Right cardiac atrium (tissue), 5 donors: Measurements from ENCODE around the gene TMEM140. TPM values are rescaled to one million over a fixed set of nuclear protein-coding genes. Genes with fewer than 3 reads are reported as not detected.

Experiments used
- ATAC-seq, 2 donors: fragments of 200-7000 bp; cut with Tn5 transposase; one replicate each; pipeline versions ENCODE4 v1.8.0 to v1.9.1; 2020; ENCODE audit warnings: moderate library complexity in 2 of 2, mild to moderate bottlenecking in 1 of 2
- DNase-seq, 3 donors: peaks; one replicate each; pipeline ENCODE4 v3.0.0-alpha.2; 2020
- H3K27ac ChIP-seq: one replicate; pipeline ENCODE4 v1.5.1; 2013; ENCODE audit warnings: mild to moderate bottlenecking, low read length, control low read depth, moderate library complexity
- H3K27me3 ChIP-seq: one replicate; pipeline ENCODE4 v1.6.1; 2013; ENCODE audit not compliant: control insufficient read depth, insufficient read depth
- H3K4me1 ChIP-seq: one replicate; pipeline ENCODE4 v1.6.1; 2013; ENCODE audit warnings: low read length; ENCODE audit not compliant: control insufficient read depth, insufficient read depth
- H3K4me3 ChIP-seq: one replicate; pipeline ENCODE4 v1.5.1; 2013; ENCODE audit warnings: low read length, control low read depth
- H3K9me3 ChIP-seq: one replicate; pipeline ENCODE4 v1.6.1; 2013; ENCODE audit warnings: low read length; ENCODE audit not compliant: control insufficient read depth
- WGBS: extraction: QIAGEN DNeasy Blood & Tissue Kit; methylation state at CpG from one replicate; pipeline ENCODE4 v1.1.7; 2013; 5-methylcytosine and 5-hydroxymethylcytosine counted together
- intact Hi-C, 4 donors: fragments of 100-400 bp; cut with DNase I; formaldehyde crosslinking; loops; one replicate each; pipeline versions ENCODE4 v1.11.0 to v1.14.0; 2022 to 2023
- polyA plus RNA-seq: library from polyadenylated mRNA; stranded (reverse); fragments of 200-250 nt; gene quantifications from one replicate; pipeline ENCODE4 v1.2.3, GENCODE V29; 2013
- total RNA-seq, 4 donors: library from RNA; stranded (reverse); fragmentation: NEBNext Ultra II Directional; extraction: Animal tissue kit (Norgen Biotek cat#: 25700); gene quantifications; one replicate each; pipeline ENCODE4 v1.2.1, GENCODE V29; 2021
- donor health status: healthy with polysubstance abuse.
- donor health status: DM: no; HTN: yes; CAD: no.
- donor health status: DM: no; HTN: no; CAD: no.
- donor health status: DM: no; HTN: yes; CAD: no; lungs with severe emphysema.
- donor health status: DM: yes; HTN: yes; CAD: no.

Gene TMEM140
- total and polyA plus RNA-seq, 5 donors = 6.3 to 13.3 (median 10.1) TPM

DNA sequence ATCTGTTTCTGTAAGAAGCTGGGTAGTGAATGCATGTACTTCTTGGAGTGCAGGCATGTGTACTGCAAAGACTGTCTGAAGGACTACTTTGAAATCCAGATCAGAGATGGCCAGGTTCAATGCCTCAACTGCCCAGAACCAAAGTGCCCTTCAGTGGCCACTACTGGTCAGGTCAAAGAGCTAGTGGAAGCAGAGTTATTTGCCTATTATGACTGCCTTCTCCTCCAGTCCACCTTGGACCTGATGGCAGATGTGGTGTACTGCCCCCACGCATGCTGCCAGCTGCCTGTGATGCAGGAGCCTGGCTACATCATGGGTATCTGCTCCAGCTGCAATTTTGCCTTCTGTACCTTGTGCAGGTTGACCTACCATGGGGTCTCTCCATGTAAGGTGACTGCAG lies 18.9 kb upstream of the TMEM140 start:
- DNase-seq = no peak
- no peak overlapping the region for H3K27ac ChIP-seq
- 98% methylated on average over 1 of the region's 1 CpG for WGBS
- no peaks in the 10 kb centered on the region for H3K27me3 ChIP-seq
- no peak overlapping the region for H3K4me3 ChIP-seq
- H3K9me3 ChIP-seq = no peaks in the 10 kb centered on the region
- no peaks in the 10 kb centered on the region for H3K4me1 ChIP-seq
- intact Hi-C loops = no loop called here
- no peak for ATAC-seq

GRCh38 chr7:135129579-135129978 lies 18.3 kb upstream of the TMEM140 start:
- H3K27me3 ChIP-seq = no peaks in the 10 kb centered on the region

GRCh38 chr7:135143885-135144668 lies 3.8 kb upstream of the TMEM140 start:
- H3K27ac ChIP-seq = peak overlapping the region; percentile 47
- ATAC-seq (peak; percentile 73 to 90), DNase-seq (no peak)
- peaks cover 5% of the 10 kb centered on the region for H3K4me1 ChIP-seq
- no peaks in the 10 kb centered on the region for H3K27me3 ChIP-seq
- intact Hi-C loops = no loop called here
- WGBS = 61% methylated on average over 3 of the region's 3 CpGs
- no peak overlapping the region for H3K4me3 ChIP-seq
- H3K9me3 ChIP-seq = no peaks in the 10 kb centered on the region

More at GRCh38 chr7:135129579-135129978, 18.3 kb upstream of the TMEM140 start:
- intact Hi-C loops = no loop called here
- Histone ChIP-seq H3K9me3 (no peaks in the 10 kb centered on the region), H3K27ac (no peak overlapping the region), H3K4me3 (no peak overlapping the region), H3K4me1 (no peaks in the 10 kb centered on the region)
- no peak for ATAC-seq
- DNase-seq = no peak

DNA sequence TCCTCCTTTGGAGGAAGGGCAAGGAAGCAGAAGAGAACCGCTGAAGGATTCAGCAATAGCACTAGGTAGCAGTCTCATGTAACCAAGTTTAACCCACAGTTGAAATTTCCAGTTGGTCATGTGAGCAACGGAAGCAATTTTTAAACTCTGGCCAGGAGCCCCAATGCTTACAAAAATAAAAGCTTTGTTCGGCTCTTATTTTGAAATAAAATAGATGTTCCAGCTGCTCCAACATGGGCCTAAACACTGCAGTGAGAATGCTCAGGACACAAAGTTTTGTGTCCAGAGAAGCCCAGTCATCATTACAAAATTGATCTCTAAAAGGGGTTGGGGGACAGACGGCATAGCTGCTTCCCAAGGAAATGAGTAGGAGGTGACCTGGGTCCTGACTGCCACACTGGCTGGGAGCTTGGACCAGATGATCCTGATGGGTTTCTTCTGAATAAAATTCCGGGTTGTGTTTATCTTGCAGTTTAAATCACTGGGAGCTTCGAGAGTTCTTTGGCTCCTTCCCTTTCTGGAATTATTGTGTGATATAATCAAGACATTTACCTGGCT lies 452 bp upstream of the TMEM140 start:
- WGBS = 17% methylated on average over 6 of the region's 6 CpGs
- intact Hi-C loops = no loop called here
- Histone ChIP-seq H3K4me1 (peaks cover 11% of the 10 kb centered on the region), H3K9me3 (no peaks in the 10 kb centered on the region), H3K4me3 (peak overlapping the region; percentile 75), H3K27ac (peak overlapping the region; percentile 97), H3K27me3 (no peaks in the 10 kb centered on the region)
- ATAC-seq = peak; percentile 58 to 67
- DNase-seq = no peak

- peak overlapping the region; percentile 35 for H3K4me3 ChIP-seq
Observed at GRCh38 chr7:135150072-135150782, 2.4 kb downstream of the TMEM140 start.

GRCh38 chr7:135151132-135151531 lies 3.3 kb downstream of the TMEM140 start:
- Histone ChIP-seq H3K4me3 (peak overlapping the region; percentile 35), H3K4me1 (peaks cover 6% of the 10 kb centered on the region), H3K27me3 (no peaks in the 10 kb centered on the region), H3K27ac (peak overlapping the region; percentile 50), H3K9me3 (no peaks in the 10 kb centered on the region)
- 79% methylated on average over 2 of the region's 2 CpGs for WGBS
- ATAC-seq = peak in 1 of 2 donors; percentile 58
- no peak for DNase-seq
- intact Hi-C loops = no loop called here

More at GRCh38 chr7:135150072-135150782, 2.4 kb downstream of the TMEM140 start:
- Histone ChIP-seq H3K9me3 (no peaks in the 10 kb centered on the region), H3K4me1 (peaks cover 6% of the 10 kb centered on the region), H3K27me3 (no peaks in the 10 kb centered on the region), H3K27ac (peak overlapping the region; percentile 70)
- intact Hi-C loops = no loop called here
- peak in 1 of 2 donors; percentile 10 for ATAC-seq
- DNase-seq = peak in 1 of 3 donors; percentile 50
- 43% methylated on average over 8 of the region's 8 CpGs for WGBS

DNA sequence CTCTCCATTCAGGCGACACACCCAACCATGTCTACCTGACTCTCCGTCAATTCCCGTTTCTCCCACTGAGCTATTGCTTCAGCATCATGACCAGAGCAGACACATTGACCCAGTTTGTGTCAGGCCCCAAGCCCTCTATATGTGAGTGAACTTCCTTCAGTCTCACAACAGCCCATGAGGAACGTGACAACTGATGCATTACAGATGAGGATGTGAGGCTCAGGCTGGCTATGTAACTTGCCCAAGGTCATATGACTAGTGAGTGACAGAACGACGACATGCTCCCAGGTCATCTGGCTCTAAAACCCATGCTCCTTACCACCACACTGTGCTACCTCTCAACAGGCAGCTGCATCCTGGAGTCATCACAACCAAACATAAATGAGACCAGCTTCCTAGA lies 3.7 kb downstream of the TMEM140 start:
- 68% methylated on average over 6 of the region's 6 CpGs for WGBS
- Histone ChIP-seq H3K4me3 (no peak overlapping the region), H3K27ac (peak overlapping the region; percentile 55), H3K9me3 (no peaks in the 10 kb centered on the region), H3K27me3 (no peaks in the 10 kb centered on the region), H3K4me1 (peaks cover 6% of the 10 kb centered on the region)
- no peak for DNase-seq
- peak; percentile 11 to 28 for ATAC-seq
- intact Hi-C loops = no loop called here

GRCh38 chr7:135152442-135152841 lies 4.6 kb downstream of the TMEM140 start:
- WGBS = 45% methylated on average over 1 of the region's 1 CpG
- H3K9me3 ChIP-seq = no peaks in the 10 kb centered on the region
- peaks cover 8% of the 10 kb centered on the region for H3K4me1 ChIP-seq
- H3K27me3 ChIP-seq = no peaks in the 10 kb centered on the region
- H3K4me3 ChIP-seq = no peak overlapping the region
- H3K27ac ChIP-seq = no peak overlapping the region
- ATAC-seq = no peak
- no peak for DNase-seq
- intact Hi-C loops = no loop called here

- WGBS = 94% methylated on average over 1 of the region's 1 CpG
- Histone ChIP-seq H3K27ac (no peak overlapping the region), H3K9me3 (no peaks in the 10 kb centered on the region), H3K4me3 (no peak overlapping the region), H3K4me1 (peaks cover 23% of the 10 kb centered on the region), H3K27me3 (no peaks in the 10 kb centered on the region)
- intact Hi-C loops = no loop called here
- ATAC-seq (no peak), DNase-seq (no peak)
Observed at GRCh38 chr7:135154734-135155133, 6.9 kb downstream of the TMEM140 start.

DNA sequence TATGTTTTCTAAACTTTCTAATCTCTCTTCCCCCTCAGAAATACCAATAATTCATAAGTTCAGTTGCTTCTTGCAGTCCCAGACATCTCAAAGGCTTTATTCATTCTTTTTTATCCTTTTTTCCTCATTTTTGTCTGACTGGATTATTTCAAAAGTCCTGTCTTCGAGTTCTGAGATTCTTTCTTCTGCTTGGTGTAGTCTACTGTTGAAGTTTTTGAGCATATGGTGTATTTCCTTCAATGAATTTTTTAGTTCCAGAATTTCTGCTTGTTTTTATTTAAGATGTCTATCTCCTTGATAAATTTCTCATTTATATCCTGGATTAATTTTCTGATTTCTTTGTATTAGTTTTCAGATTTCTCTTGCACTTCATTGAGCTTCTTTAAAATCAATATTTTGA lies 8.4 kb downstream of the TMEM140 start:
- no peak overlapping the region for H3K4me3 ChIP-seq
- WGBS = 88% methylated on average over 1 of the region's 1 CpG
- no peak overlapping the region for H3K27ac ChIP-seq
- DNase-seq (no peak), ATAC-seq (no peak)
- H3K9me3 ChIP-seq = no peaks in the 10 kb centered on the region
- intact Hi-C loops = no loop called here
- H3K27me3 ChIP-seq = no peaks in the 10 kb centered on the region
- H3K4me1 ChIP-seq = peaks cover 26% of the 10 kb centered on the region

- peaks cover 27% of the 10 kb centered on the region for H3K4me1 ChIP-seq
- ATAC-seq = peak in 1 of 2 donors; percentile 5
- 96% methylated on average over 1 of the region's 1 CpG for WGBS
- no peaks in the 10 kb centered on the region for H3K9me3 ChIP-seq
- no peak overlapping the region for H3K4me3 ChIP-seq
- DNase-seq = no peak
- intact Hi-C loops = no loop called here
- H3K27me3 ChIP-seq = no peaks in the 10 kb centered on the region
- peak overlapping the region; percentile 14 for H3K27ac ChIP-seq
Observed at GRCh38 chr7:135158141-135158655, 10.3 kb downstream of the TMEM140 start.
